ENCODE data around the gene EPHB1.

GRCh38 chr3:134867277-134867676, 72.2 kb downstream of the EPHB1 start:
- no peak for TF ChIP-seq CTCF (conservative IDR thresholded peaks at IDR 0.05 in 1 of 2, IDR thresholded peaks at IDR 0.05 in 1 of 2; ENCODE audit: extremely low read depth in 1 of 2, insufficient read depth in 1 of 2, low read depth in 1 of 2, low read length in 2 of 2)
- no peak for TF ChIP-seq EZH2 (IDR thresholded peaks at IDR 0.05; ENCODE audit: borderline replicate concordance, low read length)

Measured in mammary epithelial cell (primary cell).